Measurements from ENCODE around the gene TLX1.

Gene TLX1

DNA sequence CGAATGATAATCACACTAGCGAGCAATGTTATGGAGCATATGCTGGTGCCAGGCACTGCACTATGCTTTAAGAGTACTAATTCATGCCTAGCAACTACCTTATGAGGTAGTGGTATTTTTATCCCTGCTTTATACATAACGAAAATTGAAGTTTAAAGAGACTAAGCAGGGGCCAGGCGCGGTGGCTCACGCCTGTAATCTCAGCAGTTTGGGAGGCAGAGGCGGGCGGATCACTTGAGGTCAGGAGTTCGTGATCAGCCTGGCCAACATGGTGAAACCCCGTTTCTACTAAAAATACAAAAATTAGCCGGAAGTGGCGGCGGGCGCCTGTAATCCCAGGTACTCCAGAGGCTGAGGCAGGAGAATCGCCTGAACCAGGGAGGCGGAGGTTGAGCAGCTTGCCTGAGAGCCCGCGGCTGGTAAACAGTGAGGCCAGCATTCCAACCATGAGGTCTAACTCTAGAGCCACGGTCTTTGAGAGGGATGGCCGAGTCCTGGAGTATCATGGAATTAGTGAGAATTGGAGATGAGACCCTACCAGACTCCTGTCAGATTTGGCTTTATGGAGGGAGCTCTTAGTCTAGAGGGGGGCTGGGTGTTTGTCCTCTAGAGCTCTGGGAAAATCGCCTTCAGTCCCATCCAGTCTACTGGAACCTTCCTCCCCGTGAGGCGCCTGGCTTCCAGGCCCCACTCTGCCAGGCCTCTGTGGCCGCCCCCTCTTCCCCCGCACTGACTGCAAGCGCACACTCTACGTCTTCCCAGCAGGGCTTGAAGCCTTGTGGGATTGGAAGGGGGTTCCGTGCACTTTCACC lies 11.6 kb downstream of the TLX1 start:
- no peaks in the 10 kb centered on the region for H3K36me3 ChIP-seq (ENCODE audit: control insufficient read depth in 2 of 2, insufficient read depth in 1 of 2, low read length in 2 of 2)
- H3K4me3 ChIP-seq (ENCODE audit: low read depth, low read length): no peak overlapping the region
- no peak for TF ChIP-seq ZNF394 (tag by site-specific recombination; IDR thresholded peaks at IDR 0.05; ENCODE audit: borderline replicate concordance)
- TF ChIP-seq ZBTB48 (tag by site-specific recombination; IDR thresholded peaks at IDR 0.05): no peak
- TF ChIP-seq ZNF221 (tag by site-specific recombination; IDR thresholded peaks at IDR 0.05; ENCODE audit: borderline replicate concordance): no peak
- TF ChIP-seq ZNF362 (tag by site-specific recombination; IDR thresholded peaks at IDR 0.05): no peak
- TF ChIP-seq ZNF174 (tag by site-specific recombination; IDR thresholded peaks at IDR 0.05): no peak
- TF ChIP-seq ZNF138 (tag by site-specific recombination; IDR thresholded peaks at IDR 0.05; ENCODE audit: borderline replicate concordance): no peak
- TF ChIP-seq GFI1B (tag by site-specific recombination; IDR thresholded peaks at IDR 0.05): no peak
- TF ChIP-seq HIC1 (tag by site-specific recombination; IDR thresholded peaks at IDR 0.05): no peak
- TF ChIP-seq ZEB2 (tag by site-specific recombination; IDR thresholded peaks at IDR 0.05): no peak
- no peak for TF ChIP-seq ZNF169 (tag by site-specific recombination; IDR thresholded peaks at IDR 0.05)
- no peak for TF ChIP-seq ZNF677 (tag by site-specific recombination; IDR thresholded peaks at IDR 0.05)
- no peak for TF ChIP-seq ZNF692 (tag by site-specific recombination; IDR thresholded peaks at IDR 0.05)
- POLR2A ChIA-PET: interaction anchor here (0.6 to 1.9 kb wide), 10 partner anchors 41 to 731 kb away, joined by 3 to 31 read pairs (median 5); no protein-coding TSS in a partner anchor
- CTCF ChIA-PET: interaction anchor here (0.5 to 19.6 kb wide), 41 partner anchors 9 to 324 kb away, joined by 3 to 506 read pairs (median 7); partner anchors contain the start of genes PDZD7, SFXN3 and TLX1
- H3K9me3 ChIP-seq (ENCODE audit: control insufficient read depth, insufficient read depth, low read depth, low read length): no peaks in the 10 kb centered on the region
- H3K27ac ChIP-seq (ENCODE audit: extremely low read depth, low read depth, low read length): no peak overlapping the region
- no peaks in the 10 kb centered on the region for H3K4me1 ChIP-seq (ENCODE audit: control insufficient read depth, insufficient read depth, low read length)

- POLR2A ChIA-PET: no interaction called here
- no peaks in the 10 kb centered on the region for H3K9me3 ChIP-seq (ENCODE audit: control insufficient read depth, insufficient read depth, low read depth, low read length)
- no peaks in the 10 kb centered on the region for H3K36me3 ChIP-seq (ENCODE audit: control insufficient read depth in 2 of 2, insufficient read depth in 1 of 2, low read length in 2 of 2)
- no peaks in the 10 kb centered on the region for H3K4me1 ChIP-seq (ENCODE audit: control insufficient read depth, insufficient read depth, low read length)
- no peak overlapping the region for H3K27ac ChIP-seq (ENCODE audit: extremely low read depth, low read depth, low read length)
- H3K4me3 ChIP-seq (ENCODE audit: low read depth, low read length): no peak overlapping the region
- CTCF ChIA-PET: interaction anchor here (0.6 to 19.6 kb wide), 18 partner anchors 9 to 151 kb away, joined by 3 to 506 read pairs (median 12); partner anchors contain the start of genes PDZD7, SFXN3 and TLX1
- TF ChIP-seq ZIC2 (tag by site-specific recombination; IDR thresholded peaks at IDR 0.05) (no peak), ZXDB (tag by site-specific recombination; IDR thresholded peaks at IDR 0.05) (no peak), ZNF488 (tag by site-specific recombination; IDR thresholded peaks at IDR 0.05) (no peak), ZNF426 (tag by site-specific recombination; IDR thresholded peaks at IDR 0.05) (no peak), ZNF239 (tag by site-specific recombination; IDR thresholded peaks at IDR 0.05) (no peak), PRDM10 (tag by site-specific recombination; IDR thresholded peaks at IDR 0.05) (no peak), ZBTB17 (tag by site-specific recombination; IDR thresholded peaks at IDR 0.05) (no peak), ZNF660 (tag by site-specific recombination; IDR thresholded peaks at IDR 0.05) (no peak), ZFP41 (tag by site-specific recombination; IDR thresholded peaks at IDR 0.05; ENCODE audit: borderline replicate concordance) (no peak), ZNF112 (tag by site-specific recombination; IDR thresholded peaks at IDR 0.05) (no peak), ZFP69B (tag by site-specific recombination; IDR thresholded peaks at IDR 0.05) (no peak)
- TF ChIP-seq, protein P1, sequence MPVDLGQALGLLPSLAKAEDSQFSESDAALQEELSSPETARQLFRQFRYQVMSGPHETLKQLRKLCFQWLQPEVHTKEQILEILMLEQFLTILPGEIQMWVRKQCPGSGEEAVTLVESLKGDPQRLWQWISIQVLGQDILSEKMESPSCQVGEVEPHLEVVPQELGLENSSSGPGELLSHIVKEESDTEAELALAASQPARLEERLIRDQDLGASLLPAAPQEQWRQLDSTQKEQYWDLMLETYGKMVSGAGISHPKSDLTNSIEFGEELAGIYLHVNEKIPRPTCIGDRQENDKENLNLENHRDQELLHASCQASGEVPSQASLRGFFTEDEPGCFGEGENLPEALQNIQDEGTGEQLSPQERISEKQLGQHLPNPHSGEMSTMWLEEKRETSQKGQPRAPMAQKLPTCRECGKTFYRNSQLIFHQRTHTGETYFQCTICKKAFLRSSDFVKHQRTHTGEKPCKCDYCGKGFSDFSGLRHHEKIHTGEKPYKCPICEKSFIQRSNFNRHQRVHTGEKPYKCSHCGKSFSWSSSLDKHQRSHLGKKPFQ (tag by site-specific recombination; IDR thresholded peaks at IDR 0.05): no peak
Observed at GRCh38 chr10:101143345-101143630, 12.2 kb downstream of the TLX1 start.
